GM12878 (cell line): Measurements from ENCODE around the gene SMTNL2. TPM values are rescaled to one million over a fixed set of nuclear protein-coding genes. Genes with fewer than 3 reads are reported as not detected.

Source experiments
- ATAC-seq: fragments of 200-7000 bp; cut with Tn5 transposase; 3 replicates; pipeline ENCODE4 v1.9.1; 2020; ENCODE audit warnings: mild to moderate bottlenecking, moderate library complexity
- BruUV-seq: library from RNA; stranded (reverse); fragments of 400-500 nt; replicated peaks from 2 replicates; lab custom pipeline; 2021; lab: Mats Ljungman, UMichigan
- CTCF ChIA-PET: fragments of 300-600 bp; sonication (Branson Sonifier 250); formaldehyde crosslinking; extraction: SDS; loops from one replicate; lab custom pipeline; 2021; ENCODE audit warnings: inconsistent platforms; lab: Yijun Ruan, JAX
- POLR2A ChIA-PET: fragments of 350-600 bp; formaldehyde crosslinking; extraction: SDS; loops from one replicate; lab custom pipeline; 2021; ENCODE audit warnings: inconsistent platforms; lab: Charles Lee
- RAD21 ChIA-PET: fragments of 300-600 bp; sonication (Branson Sonifier 250); formaldehyde crosslinking; loops from one replicate; lab custom pipeline; 2023; ENCODE audit warnings: antibody characterized with exemption; ENCODE audit not compliant: unreplicated experiment; lab: Charles Lee
- SMC1A ChIA-PET: fragments of 300-600 bp; sonication (Branson Sonifier 250); formaldehyde crosslinking; loops from one replicate; lab custom pipeline; 2023; ENCODE audit not compliant: unreplicated experiment, uncharacterized antibody; lab: Charles Lee
- DNase-seq: peaks from one replicate; pipeline ENCODE4 v3.0.0-alpha.2; 2011; ENCODE audit warnings: low read depth, low spot score
- FAIRE-seq: peaks from 3 replicates; lab custom pipeline; 2011; peaks lifted over from hg19 to GRCh38; lab: Jason Lieb, UNC
- H2AFZ ChIP-seq: 2 replicates; pipeline ENCODE4 v1.6.0; 2011; ENCODE audit warnings: low read depth, low read length, control low read depth; ENCODE audit not compliant: control insufficient read depth
- H3K27ac ChIP-seq: 2 replicates; pipeline ENCODE4 v1.5.1; 2011; ENCODE audit warnings: control low read depth; ENCODE audit not compliant: control insufficient read depth, insufficient read depth
- H3K27me3 ChIP-seq, 2 experiments: replicated peaks in 1 of 2; 2 replicates each; pipeline versions ENCODE4 v1.6.0 to v1.6.1; 2011; ENCODE audit warnings: low read length in 1 of 2; ENCODE audit not compliant: control insufficient read depth in 2 of 2, insufficient read depth in 2 of 2
- H3K36me3 ChIP-seq, 2 experiments: 2 replicates each; pipeline ENCODE4 v1.5.1; 2011; ENCODE audit warnings: low read length in 1 of 2; ENCODE audit not compliant: control insufficient read depth in 2 of 2, insufficient read depth in 2 of 2
- H3K4me1 ChIP-seq: 2 replicates; pipeline ENCODE4 v1.6.1; 2011; ENCODE audit warnings: mild to moderate bottlenecking, low read length, moderate library complexity, mixed read lengths; ENCODE audit not compliant: control insufficient read depth, insufficient read depth
- H3K4me2 ChIP-seq: 2 replicates; pipeline ENCODE4 v1.6.0; 2011; ENCODE audit warnings: control low read depth; ENCODE audit not compliant: control insufficient read depth, insufficient read depth
- H3K4me3 ChIP-seq: fragments of 200-600 bp; sonication (generic); 2 replicates; pipeline ENCODE4 v1.5.1; 2016
- H3K79me2 ChIP-seq: 2 replicates; pipeline ENCODE4 v1.6.0; 2011; ENCODE audit warnings: low read length; ENCODE audit not compliant: control insufficient read depth, insufficient read depth
- H3K9ac ChIP-seq: 2 replicates; pipeline ENCODE4 v1.8.0; 2011; ENCODE audit warnings: low read length, control low read depth, mixed read lengths; ENCODE audit not compliant: control insufficient read depth, insufficient read depth
- H3K9me3 ChIP-seq: replicated peaks from 3 replicates; pipeline ENCODE4 v1.5.1; 2011; ENCODE audit warnings: mild to moderate bottlenecking, low read length; ENCODE audit not compliant: control insufficient read depth, insufficient read depth
- H4K20me1 ChIP-seq: 2 replicates; pipeline ENCODE4 v1.6.0; 2011; ENCODE audit not compliant: control insufficient read depth, insufficient read depth
- MEF2B ChIP-seq: fragments of 450-650 bp; IDR thresholded peaks from 2 replicates; pipeline ENCODE4 v1.6.1; 2018; ENCODE audit warnings: mild to moderate bottlenecking, moderate library complexity; ENCODE audit not compliant: partially characterized antibody, poor library complexity, severe bottlenecking
- MYB ChIP-seq: fragments of 150-350 bp; IDR thresholded peaks from 2 replicates; pipeline ENCODE4 v1.6.1; 2014; ENCODE audit warnings: mild to moderate bottlenecking, low read depth, low read length, borderline replicate concordance
- RFX5 ChIP-seq: IDR thresholded peaks from 2 replicates; pipeline ENCODE4 v1.6.1; 2011; ENCODE audit warnings: low read depth, low read length, improper control_type of control experiment
- SMAD1 ChIP-seq: fragments of 450-650 bp; IDR thresholded peaks from 2 replicates; pipeline ENCODE4 v1.6.1; 2018; ENCODE audit warnings: mild to moderate bottlenecking, low read depth; ENCODE audit not compliant: partially characterized antibody
- STAT3 ChIP-seq: IDR thresholded peaks from 2 replicates; pipeline ENCODE4 v1.6.1; 2011; ENCODE audit warnings: low read depth, low read length, improper control_type of control experiment
- WGBS: methylation state at CpG from one replicate; pipeline ENCODE4 v1.1.6; 2016; ENCODE audit warnings: low lambda C conversion rate; ENCODE audit not compliant: insufficient replicate concordance, insufficient coverage; ENCODE audit errors: missing lambda C conversion rate; 5-methylcytosine and 5-hydroxymethylcytosine counted together
- in situ Hi-C: fragments of 300-500 bp; cut with MboI; formaldehyde crosslinking; loops from 9 replicates; pipeline ENCODE4 v1.14.3; 2018; ENCODE audit warnings: mixed read lengths
- intact Hi-C: fragments of 100-400 bp; cut with micrococcal nuclease; formaldehyde crosslinking; loops from one replicate; pipeline ENCODE4 v1.14.2; 2022; ENCODE audit not compliant: unreplicated experiment
- polyA plus RNA-seq, 11 experiments: library from polyadenylated mRNA; depleted of rRNA in 4 of 11; unstranded in 6 of 11; stranded (reverse) in 5 of 11; fragments of >200 nt; fragmentation: Nextera tagmentation in 4 of 11; fragmentation: Illumina TruSeq in 1 of 11; extraction: Ambion mirVana in 4 of 11; extraction: Trizol in 1 of 11; gene quantifications; 1 replicate in 1 of 11; 2 replicates in 10 of 11; pipeline versions ENCODE4 v1.2.1 to v1.2.3, GENCODE V29; 2011 to 2016; ENCODE audit warnings: inconsistent platforms in 2 of 11, missing spikeins in 2 of 11, low read depth in 1 of 11
- total RNA-seq, 4 experiments: library from RNA; depleted of rRNA in 3 of 4; stranded (reverse); fragments of >200 nt in 3 of 4; fragmentation: Illumina TruSeq in 1 of 4; extraction: Trizol in 1 of 4; gene quantifications; 2 replicates each; pipeline versions ENCODE4 v1.2.1 to v1.2.3, GENCODE V29; 2013 to 2021
- TF ChIP-seq, protein P1 (sequence below): IDR thresholded peaks from 2 replicates; pipeline ENCODE4 v1.6.1; 2011; ENCODE audit warnings: low read depth, low read length, improper control_type of control experiment, borderline replicate concordance

SMTNL2 gene
- total and polyA plus RNA-seq, 10 of the 15 experiments (the other 5 are each of a cell fraction or from before 2014, with no cell fraction given): not detected

DNA sequence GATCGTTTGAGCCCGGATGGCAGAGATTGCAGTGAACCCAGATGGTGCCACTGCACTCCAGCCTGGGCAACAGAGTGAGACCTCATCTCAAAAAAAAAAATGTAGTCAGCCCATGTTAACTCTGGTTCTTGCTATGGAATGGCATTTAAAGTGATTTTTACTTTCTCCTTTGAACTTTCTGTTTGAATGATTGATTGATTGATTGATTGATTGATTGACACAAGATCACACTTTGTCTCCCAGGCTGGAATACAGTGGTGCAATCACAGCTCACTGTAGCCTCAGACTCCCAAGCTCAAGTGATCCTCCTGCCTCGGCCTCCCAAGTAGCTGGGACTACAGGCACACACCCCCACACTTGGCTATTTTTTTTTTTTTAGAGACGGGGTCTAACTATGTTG is 17.0 kb downstream of the SMTNL2 start (continued):
- TF ChIP-seq, protein P1, sequence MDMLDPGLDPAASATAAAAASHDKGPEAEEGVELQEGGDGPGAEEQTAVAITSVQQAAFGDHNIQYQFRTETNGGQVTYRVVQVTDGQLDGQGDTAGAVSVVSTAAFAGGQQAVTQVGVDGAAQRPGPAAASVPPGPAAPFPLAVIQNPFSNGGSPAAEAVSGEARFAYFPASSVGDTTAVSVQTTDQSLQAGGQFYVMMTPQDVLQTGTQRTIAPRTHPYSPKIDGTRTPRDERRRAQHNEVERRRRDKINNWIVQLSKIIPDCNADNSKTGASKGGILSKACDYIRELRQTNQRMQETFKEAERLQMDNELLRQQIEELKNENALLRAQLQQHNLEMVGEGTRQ: no peak

DNA sequence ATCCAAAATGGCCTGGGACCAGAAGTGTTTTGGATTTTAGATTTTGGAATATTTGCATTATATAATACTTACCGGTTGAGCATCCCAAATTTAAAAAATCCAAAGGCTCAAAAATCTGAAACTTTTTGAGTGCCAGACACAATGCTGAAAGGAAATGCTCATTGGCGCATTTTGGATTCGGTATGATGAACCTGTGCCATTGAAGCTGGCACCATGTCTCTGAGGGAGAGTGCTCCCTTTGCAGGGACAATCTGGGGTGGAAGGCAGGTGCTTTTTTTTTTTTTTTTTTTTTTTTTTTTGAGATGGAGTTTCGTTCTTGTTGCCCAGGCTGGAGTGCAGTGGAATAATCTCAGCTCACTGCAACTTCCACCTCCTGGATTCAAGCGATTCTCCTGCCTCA is 17.7 kb downstream of the SMTNL2 start:
- intact Hi-C loops (no loop called here), in situ Hi-C loops (no loop called here)
- SMC1A ChIA-PET: no interaction called here
- no peaks in the 10 kb centered on the region for H3K9me3 ChIP-seq
- no peaks in the 10 kb centered on the region for H4K20me1 ChIP-seq
- no peak overlapping the region for H3K27ac ChIP-seq
- H3K27me3 ChIP-seq: no peaks in the 10 kb centered on the region; a peak in 2 of 4 replicates
- no peak overlapping the region for H2AFZ ChIP-seq
- WGBS: 55% methylated on average over 4 of the region's 5 CpGs
- BruUV-seq: no TSS peak
- no peak for FAIRE-seq
- H3K4me2 ChIP-seq: no peak overlapping the region
- H3K36me3 ChIP-seq: no peaks in the 10 kb centered on the region
- CTCF ChIA-PET: interaction anchor here (1.0 to 1.7 kb wide), 2 partner anchors 35 to 37 kb away, joined by 3 to 4 read pairs; no protein-coding TSS in a partner anchor
- ATAC-seq: no peak
- POLR2A ChIA-PET: interaction anchor here (0.6 to 1.2 kb wide), 2 partner anchors 177 to 184 kb away, joined by 3 to 5 read pairs; no protein-coding TSS in a partner anchor
- H3K9ac ChIP-seq: no peak overlapping the region
- no peaks in the 10 kb centered on the region for H3K79me2 ChIP-seq
- H3K4me3 ChIP-seq: no peak overlapping the region
- TF ChIP-seq STAT3 (no peak), MEF2B (no peak), MYB (no peak), SMAD1 (no peak), RFX5 (no peak)
- H3K4me1 ChIP-seq: no peaks in the 10 kb centered on the region
- RAD21 ChIA-PET: no interaction called here
- no peak for DNase-seq
